Activated CD8-positive, alpha-beta memory T cell treated with anti-CD3 and anti-CD28 coated beads, Interleukin-2, amount 50 U/mL, for 24 hours (primary cell): ENCODE results near the gene BCAS4.
"Not testable (repeated sequence)": the region's sequence is repeated elsewhere in the genome, so short reads cannot be mapped to it uniquely, and the experiment has no call there.

Experiments used
- DNase-seq: peaks from one replicate; pipeline ENCODE4 v3.0.0-alpha.2; 2020; ENCODE audit errors: extremely low read depth

BCAS4 gene

DNA sequence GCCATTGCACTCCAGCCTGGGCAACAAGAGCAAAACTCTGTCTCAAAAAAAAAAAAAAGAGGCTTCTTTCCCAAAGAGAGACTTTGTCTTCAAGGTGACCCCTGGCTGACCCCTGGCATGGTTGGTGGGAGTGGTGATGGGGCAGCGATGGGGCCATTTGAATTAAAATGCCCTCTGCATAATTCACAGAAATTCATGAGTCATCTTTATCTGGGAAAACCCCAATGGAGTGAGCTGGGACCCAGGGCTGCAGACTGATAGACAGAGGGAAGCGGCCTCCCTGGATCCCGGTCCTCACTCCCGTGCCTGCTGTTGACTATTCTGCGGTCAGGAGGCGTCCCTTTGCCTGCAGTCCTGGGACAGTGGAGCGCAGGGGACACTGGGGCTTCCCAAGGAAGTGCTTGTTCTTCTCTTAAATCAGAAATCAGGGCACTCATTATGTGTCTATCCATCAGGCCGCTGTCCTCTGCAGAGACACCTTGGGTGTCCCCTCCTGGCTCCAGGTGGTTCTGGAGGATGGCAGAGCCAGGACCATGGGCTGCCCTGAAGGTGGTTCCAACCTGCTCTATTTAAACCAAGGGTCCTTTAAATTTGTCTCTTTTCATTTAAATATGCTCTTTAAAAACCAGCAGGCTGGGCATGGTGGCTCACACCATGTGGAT, 23.3 kb upstream of the BCAS4 start:
- not testable (repeated sequence) for DNase-seq

DNA sequence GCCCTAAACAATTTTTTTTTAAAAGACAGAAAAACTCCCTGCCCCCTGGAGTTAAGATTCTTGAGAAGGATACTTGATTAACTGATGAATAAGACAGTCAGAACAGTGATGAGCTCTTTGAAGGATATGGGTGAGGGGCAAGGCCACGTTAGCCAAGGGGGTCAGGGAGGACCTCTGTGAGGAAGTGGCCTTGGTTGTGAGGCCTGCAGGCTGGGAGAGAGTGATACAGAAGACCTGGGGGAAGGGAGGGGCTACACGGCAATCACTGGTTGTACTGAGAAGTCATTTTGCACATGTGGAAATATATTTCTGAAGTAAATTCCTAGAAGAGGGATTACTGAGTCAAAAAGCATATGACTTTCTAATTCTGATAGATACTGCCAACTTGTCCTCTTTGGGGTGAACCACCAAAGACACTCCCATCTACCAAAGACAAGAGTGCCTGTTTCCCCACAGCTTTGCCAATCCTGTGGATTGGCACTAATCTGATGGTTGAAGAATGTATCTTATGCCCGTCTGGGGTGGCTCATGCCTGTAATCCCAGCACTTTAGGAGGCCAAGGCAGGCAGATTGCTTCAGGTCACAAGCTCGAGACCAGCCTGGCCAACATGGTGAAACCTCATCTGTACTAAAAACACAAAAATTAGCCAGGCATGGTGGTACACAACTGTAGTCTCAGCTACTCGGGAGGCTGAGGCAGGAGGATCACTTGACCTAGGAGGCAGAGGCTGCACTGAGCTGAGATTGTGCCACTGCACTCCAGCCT, 22.3 kb upstream of the BCAS4 start:
- no peak for DNase-seq

- no peak for DNase-seq
These were observed 20.3 kb upstream of the BCAS4 start for GRCh38 chr20:50774515-50774914.

- DNase-seq: no peak
These were observed 18.6 kb upstream of the BCAS4 start for GRCh38 chr20:50776122-50776817.

- no peak for DNase-seq
These were observed 17.5 kb upstream of the BCAS4 start for GRCh38 chr20:50777373-50777772.

GRCh38 chr20:50778994-50779393, 15.9 kb upstream of the BCAS4 start:
- DNase-seq: not testable (repeated sequence)

DNA sequence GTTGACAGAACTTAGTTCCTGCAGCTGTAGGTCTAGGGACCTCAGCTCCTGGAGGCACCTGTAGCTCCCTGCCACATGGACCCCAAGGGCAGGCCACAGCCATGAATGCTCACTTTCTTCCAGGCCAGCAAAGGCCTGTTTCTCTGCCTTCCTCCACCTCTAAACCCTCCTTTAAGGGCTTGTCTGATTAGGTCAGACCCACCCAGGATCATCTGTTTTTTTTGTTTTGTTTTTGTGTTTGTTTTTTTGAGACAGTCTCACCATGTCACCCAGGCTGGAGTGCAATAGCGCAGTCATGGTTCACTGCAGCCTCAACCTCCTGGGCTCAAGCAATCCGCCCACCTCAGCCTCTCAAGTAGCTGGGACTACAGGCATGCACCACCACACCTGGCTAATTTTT, 11.5 kb upstream of the BCAS4 start:
- DNase-seq: no peak

DNA sequence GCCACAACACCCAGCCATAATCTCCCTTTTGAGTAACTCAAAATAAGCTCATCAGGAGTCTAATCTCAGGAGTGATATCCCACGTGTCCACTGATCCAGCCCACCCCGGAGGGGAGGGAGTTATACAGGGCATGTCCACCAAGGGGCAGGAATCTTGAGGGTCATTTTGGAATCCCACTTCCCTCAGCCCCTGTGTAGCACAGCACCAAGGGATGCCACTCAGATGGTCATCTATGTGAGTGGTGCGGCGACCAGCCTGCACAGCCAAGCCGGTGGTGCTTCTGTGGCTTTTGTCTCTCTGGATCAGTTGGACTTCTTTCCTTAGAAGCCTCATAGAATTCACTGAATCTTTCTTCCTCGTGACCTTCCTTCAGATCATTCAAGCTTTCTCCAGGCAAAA, 11.0 kb upstream of the BCAS4 start:
- DNase-seq: no peak

DNA sequence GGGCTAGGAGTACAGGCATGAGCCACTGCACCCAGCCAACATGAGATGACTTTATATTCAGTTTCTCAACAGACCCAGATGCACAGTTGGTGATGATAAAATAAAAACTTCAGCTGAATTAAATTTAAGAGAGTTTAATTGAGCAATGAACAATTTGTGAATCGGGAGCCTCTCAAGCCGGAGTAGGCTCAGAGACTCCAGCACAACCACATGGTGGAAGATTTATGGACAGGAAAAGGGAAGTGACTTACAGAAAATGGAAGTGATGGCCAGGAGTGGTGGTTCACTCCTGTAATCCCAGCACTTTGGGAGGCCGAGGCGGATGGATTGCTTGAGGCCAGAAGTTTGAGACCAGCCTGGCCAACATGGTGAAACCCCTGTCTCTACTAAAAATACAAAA, 10.4 kb upstream of the BCAS4 start:
- no peak for DNase-seq

DNA sequence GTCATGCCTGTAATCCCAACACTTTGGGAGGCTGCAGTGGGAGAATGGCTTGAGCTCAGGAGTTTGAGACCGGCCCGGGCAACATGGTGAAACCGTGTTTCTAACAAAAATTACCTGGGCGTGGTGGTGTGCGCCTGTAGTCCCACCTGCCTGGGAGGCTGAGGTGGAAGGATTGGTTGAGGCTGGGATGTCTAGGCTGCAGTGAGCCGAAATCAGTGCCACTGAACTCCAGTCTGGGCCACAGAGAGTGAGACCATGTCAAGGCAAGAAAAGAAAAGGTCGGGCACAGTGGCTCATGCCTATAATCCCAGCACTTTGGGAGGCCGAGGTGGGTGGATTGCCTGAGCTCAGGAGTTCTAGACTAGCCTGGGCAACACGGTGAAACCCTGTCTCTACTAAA, 8.2 kb upstream of the BCAS4 start:
- no peak for DNase-seq

DNA sequence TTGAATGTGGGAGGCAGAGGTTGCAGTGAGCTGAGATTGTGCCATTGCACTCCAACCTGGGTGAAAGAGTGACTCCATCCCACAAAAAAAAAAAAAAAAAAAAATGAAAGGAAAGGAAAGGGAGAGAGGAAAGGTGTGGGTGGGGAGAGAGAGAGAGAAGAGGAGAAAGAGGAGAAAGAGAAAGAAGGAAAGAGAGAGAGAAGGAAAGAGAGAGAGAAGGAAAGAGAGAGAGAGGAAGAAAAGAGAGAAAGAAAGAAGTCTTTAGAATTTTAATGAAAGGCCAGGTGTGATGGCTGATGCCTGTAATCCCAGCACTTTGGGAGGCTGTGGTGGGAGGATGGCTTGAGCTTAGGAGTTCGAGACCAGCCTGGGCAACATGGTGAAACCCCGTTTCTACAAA, 7.7 kb upstream of the BCAS4 start:
- no peak for DNase-seq

DNA sequence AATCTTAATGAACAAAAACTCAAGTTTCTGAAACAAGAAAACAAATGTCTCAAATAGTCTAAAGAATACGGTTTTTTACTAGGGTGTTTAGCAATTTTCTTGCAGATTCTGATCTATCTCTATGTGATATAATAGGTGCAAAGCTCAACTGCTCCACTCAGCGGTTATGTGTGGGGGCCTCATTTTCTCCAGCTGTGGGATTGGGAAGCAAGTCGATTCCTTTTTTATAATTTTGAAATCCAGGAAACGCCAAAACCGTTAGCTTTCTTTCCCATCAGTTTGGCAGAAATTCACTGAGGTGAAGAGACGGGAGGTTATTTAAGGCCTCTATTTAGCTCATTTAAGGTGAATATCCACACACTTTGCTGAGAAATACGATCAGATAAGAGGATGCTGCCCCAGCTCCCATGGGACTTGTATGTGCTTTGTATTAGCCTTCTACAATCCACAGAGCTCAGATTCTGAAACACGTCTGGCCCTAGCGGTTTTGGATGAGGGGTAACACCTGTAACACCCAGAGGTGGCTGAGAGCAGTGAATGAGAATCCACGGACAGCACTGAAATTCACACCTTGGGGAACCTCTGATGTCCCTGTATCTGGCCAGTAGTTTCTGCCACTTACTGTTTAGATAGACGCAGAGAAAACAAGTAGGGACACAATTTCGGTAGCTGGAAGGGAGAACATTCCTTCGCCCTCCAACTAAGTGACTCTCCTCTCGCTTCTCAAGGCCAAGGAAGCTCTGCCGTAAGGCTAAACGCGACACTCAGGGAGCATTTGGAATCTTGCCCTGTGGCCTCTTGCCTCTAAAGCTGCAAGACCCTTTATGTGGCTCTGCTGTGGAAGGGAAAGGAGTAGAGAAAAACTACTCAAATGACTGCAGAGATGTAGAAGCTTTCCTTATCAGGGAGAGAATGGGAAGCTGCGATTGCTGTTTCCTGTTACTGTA, 6.5 kb upstream of the BCAS4 start:
- DNase-seq: no peak

DNA sequence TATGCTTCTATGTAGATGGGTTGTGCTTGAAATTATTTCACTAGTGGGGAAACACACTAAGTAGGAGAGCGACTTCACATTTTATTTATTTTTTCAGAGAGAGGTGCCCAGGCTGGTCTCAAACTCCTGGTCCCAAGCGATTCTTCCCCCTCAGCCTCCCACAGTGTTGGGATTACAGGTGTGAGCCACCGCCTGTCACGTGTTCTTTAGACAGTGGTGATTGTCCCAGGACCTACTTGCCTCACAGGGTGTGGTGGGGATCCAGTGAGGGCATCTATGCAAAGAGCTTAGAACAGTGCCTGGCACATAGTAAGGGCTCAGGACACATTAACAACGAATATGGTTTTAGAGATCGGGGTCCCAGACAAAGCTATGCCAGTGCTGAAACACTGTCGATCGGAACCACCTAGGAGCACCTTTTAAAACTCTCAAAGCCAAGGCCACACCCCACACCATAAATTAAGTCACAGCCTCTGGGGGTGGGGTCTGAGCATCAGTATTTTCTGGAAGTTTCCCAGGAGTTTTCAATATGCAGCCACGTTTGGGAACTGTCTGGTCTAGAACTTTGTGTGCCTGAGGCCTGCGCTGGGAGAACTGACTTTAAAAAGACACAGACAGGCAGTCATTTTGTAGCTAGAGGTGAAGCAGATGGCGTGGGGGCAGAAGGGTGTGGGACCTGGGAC, 4.8 kb upstream of the BCAS4 start:
- no peak for DNase-seq

GRCh38 chr20:50790651-50791277, 4.1 kb upstream of the BCAS4 start:
- peak; percentile 47 for DNase-seq

DNA sequence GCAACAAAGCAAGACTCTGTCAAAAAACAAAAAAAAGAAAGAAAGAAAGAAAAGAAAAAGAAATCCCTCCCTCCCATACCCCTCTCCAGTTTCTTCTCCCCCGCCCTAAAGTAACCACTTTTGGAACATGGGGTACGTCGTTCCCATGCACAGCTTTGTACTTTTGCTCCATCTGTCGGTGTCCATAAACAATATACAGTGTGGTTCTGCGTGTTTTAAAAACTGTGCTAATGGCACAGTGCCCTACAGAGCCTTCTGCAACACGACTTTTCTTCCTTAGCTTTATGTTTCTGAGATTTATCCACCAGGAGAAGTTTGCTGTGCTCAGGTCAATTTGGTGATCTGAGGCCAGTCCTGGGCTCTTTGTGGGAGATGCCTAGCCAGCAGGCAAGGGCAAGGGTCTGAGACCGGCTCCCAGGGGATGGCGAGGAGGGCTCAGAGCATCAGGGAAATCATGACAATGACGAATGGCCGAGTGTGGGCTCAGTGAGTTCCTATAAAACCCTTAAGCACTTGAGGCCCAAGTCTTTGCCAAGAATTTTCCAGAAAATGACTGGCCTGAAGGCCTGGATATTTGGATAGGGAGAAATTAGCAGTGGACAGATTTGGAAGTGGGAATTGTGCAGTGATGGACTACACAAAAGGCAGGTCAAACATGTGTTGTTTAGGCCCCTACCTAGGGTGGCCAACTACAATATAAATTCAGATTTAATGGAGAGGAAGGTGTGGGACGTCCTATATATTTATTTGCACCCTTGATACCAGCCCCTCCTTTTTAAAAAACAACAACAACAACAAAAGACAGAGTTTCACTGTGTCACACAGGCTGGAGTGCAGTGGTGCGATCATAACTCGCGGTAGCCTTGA, 1.9 kb upstream of the BCAS4 start:
- no peak for DNase-seq

GRCh38 chr20:50793575-50794016, 1.3 kb upstream of the BCAS4 start:
- DNase-seq: not testable (repeated sequence)

GRCh38 chr20:50794181-50794845, 548 bp upstream of the BCAS4 start:
- DNase-seq: no peak

- DNase-seq: no peak
These were observed 2.3 kb downstream of the BCAS4 start for GRCh38 chr20:50797142-50797541.

- no peak for DNase-seq
These were observed 3.8 kb downstream of the BCAS4 start for GRCh38 chr20:50798650-50799049.
